Adrenal gland (tissue), 5 donors: Measurements from ENCODE around the gene KLRC1.
"Not testable (repeated sequence)": the region's sequence is repeated elsewhere in the genome, so short reads cannot be mapped to it uniquely, and the experiment has no call there.

Source experiments
- CTCF ChIP-seq, 6 experiments: fragments of 450-650 bp in 4 of 6; fragments of 200-600 bp in 2 of 6; sonication (generic) in 1 of 6; IDR thresholded peaks; 1 replicate in 5 of 6; 2 replicates in 1 of 6; pipeline versions ENCODE4 v1.5.1 to v1.8.0; 2016 to 2021; ENCODE audit warnings: antibody characterized with exemption in 6 of 6, mild to moderate bottlenecking in 2 of 6, moderate library complexity in 1 of 6
- POLR2A ChIP-seq, 2 donors: fragments of 450-650 bp; IDR thresholded peaks; one replicate each; pipeline ENCODE4 v1.6.1; 2017; ENCODE audit warnings: antibody characterized with exemption in 2 of 2, mild to moderate bottlenecking in 2 of 2, moderate library complexity in 1 of 2
- donor health status: DM: no; HTN: no; CAD: no.

- not testable (repeated sequence) for TF ChIP-seq CTCF, POLR2A (IDR thresholded peaks at IDR 0.05)
Measured at GRCh38 chr12:10437601-10438000, 15.6 kb downstream of the KLRC1 start.
